ENCODE data around the gene CSF1R. TPM values are rescaled to one million over a fixed set of nuclear protein-coding genes. Genes with fewer than 3 reads are reported as not detected.
A peak's percentile ranks its signal among the peaks of the same experiment; 100 is the strongest.

CSF1R gene
- total RNA-seq, 3 donors from 2014 or later (not counting 1 experiment from before 2014, with no cell fraction given): 4.9 to 39.0 (median 7.8) TPM

GRCh38 chr5:150053713-150054392 lies 32.5 kb downstream of the CSF1R start:
- Mint-ChIP-seq H3K27ac (no peak overlapping the region), H3K27me3 (ENCODE audit: low read depth in 2 of 2) (peaks cover 10 to 16% of the 10 kb centered on the region in 2 donors), H3K9me3 (no peaks in the 10 kb centered on the region), H3K36me3 (peaks cover 27% of the 10 kb centered on the region), H3K4me3 (no peak overlapping the region), H3K4me1 (peaks cover 10 to 33% of the 10 kb centered on the region in 2 donors)
- peaks cover 49% of the 10 kb centered on the region for H3K36me3 ChIP-seq (ENCODE audit: control insufficient read depth, insufficient read depth, low read length)
- H3K9me3 ChIP-seq (ENCODE audit: control insufficient read depth, insufficient read depth, low read length): no peaks in the 10 kb centered on the region
- H3K4me3 ChIP-seq (ENCODE audit: low read length): no peak overlapping the region
- no peak for TF ChIP-seq CTCF (IDR thresholded peaks at IDR 0.05)
- ATAC-seq (no peak), DNase-seq (no peak)
- intact Hi-C loops (cut with micrococcal nuclease): no loop called here
- no peaks in the 10 kb centered on the region for H3K4me1 ChIP-seq (ENCODE audit: control insufficient read depth, insufficient read depth, low read length)
- no peak overlapping the region for H3K27ac ChIP-seq (ENCODE audit: low read length)
- H3K27me3 ChIP-seq (ENCODE audit: control insufficient read depth, insufficient read depth, low read length): no peaks in the 10 kb centered on the region
- 97% methylated on average over 12 of the region's 14 CpGs for WGBS (ENCODE audit: insufficient coverage)

- no peak for TF ChIP-seq CTCF (IDR thresholded peaks at IDR 0.05)
- no peaks in the 10 kb centered on the region for H3K9me3 Mint-ChIP-seq
Measured at GRCh38 chr5:150052956-150053712, 33.2 kb downstream of the CSF1R start.

GRCh38 chr5:150052226-150052955 lies 34.0 kb downstream of the CSF1R start:
- H3K9me3 ChIP-seq (ENCODE audit: control insufficient read depth, insufficient read depth, low read length): no peaks in the 10 kb centered on the region
- H3K4me3 Mint-ChIP-seq: no peak overlapping the region
- H3K27ac ChIP-seq (ENCODE audit: low read length): no peak overlapping the region
- no peaks in the 10 kb centered on the region for H3K9me3 Mint-ChIP-seq
- H3K27me3 ChIP-seq (ENCODE audit: control insufficient read depth, insufficient read depth, low read length): peaks cover 5% of the 10 kb centered on the region
- intact Hi-C loops (cut with micrococcal nuclease): no loop called here
- peaks cover 25% of the 10 kb centered on the region in 2 donors for H3K27me3 Mint-ChIP-seq (ENCODE audit: low read depth in 2 of 2)
- no peak overlapping the region for H3K27ac Mint-ChIP-seq
- H3K4me3 ChIP-seq (ENCODE audit: low read length): no peak overlapping the region
- TF ChIP-seq CTCF (IDR thresholded peaks at IDR 0.05): no peak
- peaks cover 64% of the 10 kb centered on the region for H3K36me3 ChIP-seq (ENCODE audit: control insufficient read depth, insufficient read depth, low read length)
- H3K4me1 Mint-ChIP-seq: peaks cover 24 to 42% of the 10 kb centered on the region in 2 donors
- peaks cover 4% of the 10 kb centered on the region for H3K4me1 ChIP-seq (ENCODE audit: control insufficient read depth, insufficient read depth, low read length)
- no peak for ATAC-seq
- 78% methylated on average over 5 of the region's 6 CpGs for WGBS (ENCODE audit: insufficient coverage)
- peaks cover 39% of the 10 kb centered on the region for H3K36me3 Mint-ChIP-seq
- DNase-seq: no peak

More at GRCh38 chr5:150052956-150053712, 33.2 kb downstream of the CSF1R start:
- H3K27ac Mint-ChIP-seq: no peak overlapping the region
- no peaks in the 10 kb centered on the region for H3K4me1 ChIP-seq (ENCODE audit: control insufficient read depth, insufficient read depth, low read length)
- H3K4me3 Mint-ChIP-seq: no peak overlapping the region
- H3K27me3 Mint-ChIP-seq (ENCODE audit: low read depth in 2 of 2): peaks cover 18% of the 10 kb centered on the region in 2 donors
- DNase-seq (no peak), ATAC-seq (peak in 1 of 3 donors; percentile 26)
- no peaks in the 10 kb centered on the region for H3K9me3 ChIP-seq (ENCODE audit: control insufficient read depth, insufficient read depth, low read length)
- no peaks in the 10 kb centered on the region for H3K27me3 ChIP-seq (ENCODE audit: control insufficient read depth, insufficient read depth, low read length)
- H3K4me3 ChIP-seq (ENCODE audit: low read length): no peak overlapping the region
- peaks cover 57% of the 10 kb centered on the region for H3K36me3 ChIP-seq (ENCODE audit: control insufficient read depth, insufficient read depth, low read length)
- 79% methylated on average over 9 of the region's 9 CpGs for WGBS (ENCODE audit: insufficient coverage)
- peaks cover 34% of the 10 kb centered on the region for H3K36me3 Mint-ChIP-seq
- no peak overlapping the region for H3K27ac ChIP-seq (ENCODE audit: low read length)
- intact Hi-C loops (cut with micrococcal nuclease): no loop called here
- peaks cover 18 to 35% of the 10 kb centered on the region in 2 donors for H3K4me1 Mint-ChIP-seq
